NCI-H146 (cell line): Measurements from ENCODE around the gene NR2F1-AS1.

Experiments
- DNase-seq: peaks from one replicate; lab custom pipeline; 2025; lab: John Stamatoyannopoulos, UW

NR2F1-AS1 gene

DNA sequence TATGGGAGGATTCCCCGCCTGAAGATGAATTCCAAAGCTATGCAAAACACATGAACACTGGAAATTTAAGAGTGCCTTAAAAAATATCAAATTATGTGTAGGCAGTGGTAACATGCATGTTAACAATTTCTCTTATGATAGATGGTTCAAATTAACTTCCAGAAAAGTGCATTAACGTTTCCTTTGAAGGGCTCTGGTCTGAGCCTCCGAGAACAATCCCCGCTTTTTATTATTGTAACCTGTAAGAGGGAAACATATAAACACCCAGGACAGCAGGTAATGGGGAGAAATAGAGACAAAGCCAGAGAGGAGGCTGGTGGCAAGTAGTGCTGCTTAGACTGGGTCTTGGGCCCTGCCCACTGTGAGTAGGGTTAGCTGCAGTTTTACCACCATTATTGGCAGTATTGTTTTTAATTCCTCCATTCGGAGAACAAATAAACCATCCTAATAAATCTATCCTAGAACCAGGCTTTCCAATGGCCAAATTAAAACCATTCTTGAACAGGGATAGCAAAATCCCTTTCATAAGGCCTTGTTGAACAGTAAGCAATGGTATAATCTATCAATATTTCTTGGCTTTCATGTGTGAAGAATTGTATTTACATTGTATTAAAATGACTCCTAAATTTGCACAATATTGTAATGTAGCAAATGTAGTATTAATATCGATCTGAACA lies 8.3 kb upstream of the NR2F1-AS1 start:
- no peak for DNase-seq

DNA sequence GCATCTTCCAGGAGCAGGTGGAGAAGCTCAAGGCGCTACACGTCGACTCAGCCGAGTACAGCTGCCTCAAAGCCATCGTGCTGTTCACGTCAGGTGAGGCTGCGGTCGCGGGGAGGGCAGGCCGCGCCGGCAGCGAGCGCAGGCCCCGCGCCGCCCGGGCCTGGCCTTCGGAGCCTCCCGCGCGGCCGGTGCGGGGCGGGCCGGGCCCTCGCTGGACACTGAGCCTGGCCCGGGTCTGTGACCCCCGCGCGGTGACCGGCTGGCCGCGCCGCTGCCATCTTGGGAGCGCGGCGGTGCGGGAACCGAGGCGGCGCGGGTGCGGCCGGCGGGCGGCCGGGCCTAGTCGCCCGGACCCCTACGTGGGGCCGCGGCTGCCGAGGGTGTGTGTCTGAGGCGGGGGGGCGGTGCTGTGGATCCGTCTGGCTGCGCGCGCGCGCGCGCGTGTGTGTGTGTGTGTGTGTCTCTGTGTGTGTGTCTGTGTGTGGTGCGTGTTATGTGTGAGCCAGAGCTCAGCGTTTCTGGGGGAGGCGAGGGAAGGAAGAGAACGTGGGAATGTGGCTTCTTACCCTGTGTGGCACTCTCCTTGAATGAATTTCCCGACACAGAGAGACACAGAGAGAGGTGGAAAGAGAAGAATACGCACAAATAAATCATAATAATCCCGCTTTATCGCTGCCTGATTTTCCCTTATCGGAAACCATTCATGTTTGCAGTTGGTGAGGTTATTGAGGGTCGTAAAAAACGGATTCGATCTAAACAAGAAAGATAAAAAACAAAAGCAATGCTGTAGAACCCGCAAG lies 7.5 kb upstream of the NR2F1-AS1 start:
- DNase-seq: peak; percentile 46

DNA sequence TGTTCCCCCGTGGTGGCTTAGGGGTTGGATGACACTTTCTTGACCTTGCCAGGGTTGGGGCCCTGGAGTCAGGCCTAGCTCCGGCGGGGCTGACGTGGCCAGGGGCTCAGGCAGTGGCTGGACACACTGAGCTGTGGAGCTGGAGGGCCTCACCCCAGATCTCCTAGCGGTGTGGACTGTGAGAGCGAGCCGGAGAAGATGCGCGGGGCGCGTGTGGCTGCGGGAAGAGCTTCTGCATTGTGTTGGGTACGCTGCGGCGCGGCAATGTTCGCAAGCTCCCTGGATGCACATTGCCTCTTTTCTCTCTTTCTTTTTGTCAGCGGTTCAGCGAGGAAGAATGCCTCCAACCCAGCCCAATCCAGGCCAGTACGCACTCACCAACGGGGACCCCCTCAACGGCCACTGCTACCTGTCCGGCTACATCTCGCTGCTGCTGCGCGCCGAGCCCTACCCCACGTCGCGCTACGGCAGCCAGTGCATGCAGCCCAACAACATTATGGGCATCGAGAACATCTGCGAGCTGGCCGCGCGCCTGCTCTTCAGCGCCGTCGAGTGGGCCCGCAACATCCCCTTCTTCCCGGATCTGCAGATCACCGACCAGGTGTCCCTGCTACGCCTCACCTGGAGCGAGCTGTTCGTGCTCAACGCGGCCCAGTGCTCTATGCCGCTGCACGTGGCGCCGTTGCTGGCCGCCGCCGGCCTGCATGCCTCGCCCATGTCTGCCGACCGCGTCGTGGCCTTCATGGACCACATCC lies 6.8 kb upstream of the NR2F1-AS1 start:
- peak; percentile 49 for DNase-seq

DNA sequence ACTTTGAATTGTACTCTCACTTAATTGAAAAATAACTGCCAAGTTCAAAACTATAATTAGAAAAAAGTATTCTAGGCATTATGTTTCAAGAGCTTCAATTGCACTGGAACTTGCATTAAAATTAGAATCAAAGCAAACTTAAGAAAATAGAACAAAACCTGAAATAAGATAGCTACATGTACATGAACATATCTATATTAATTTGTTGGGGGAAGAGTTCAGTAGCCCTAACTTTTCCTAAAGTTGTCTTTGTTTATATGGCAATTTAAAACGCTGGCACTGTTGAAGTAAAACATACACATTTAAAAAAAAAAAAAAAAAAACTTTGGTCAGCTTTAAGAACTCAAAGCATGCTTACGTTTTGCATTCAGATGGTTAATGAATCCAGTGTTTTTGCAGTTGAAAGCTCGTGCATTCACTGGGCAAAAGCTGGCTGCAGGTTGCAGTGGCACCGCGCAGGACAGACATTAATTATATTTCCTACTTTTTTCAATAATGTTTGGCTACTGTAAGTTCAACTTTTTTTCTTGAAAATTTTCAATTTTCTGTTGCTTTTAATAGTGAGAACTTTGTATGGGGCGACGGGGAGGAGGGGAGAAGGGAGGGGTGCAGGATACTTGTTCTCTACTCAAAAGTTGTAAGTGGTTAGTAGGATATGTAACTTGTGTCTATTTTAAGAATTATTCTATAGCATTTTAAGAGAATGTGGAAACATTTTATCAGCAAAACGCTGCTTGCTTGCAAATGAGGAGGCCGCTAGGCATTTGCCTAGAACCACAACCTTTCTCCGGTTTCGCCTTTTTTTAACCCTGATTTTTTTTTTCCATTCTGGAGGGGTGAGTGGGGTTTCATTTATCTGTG lies 5.9 kb upstream of the NR2F1-AS1 start:
- DNase-seq: no peak

DNA sequence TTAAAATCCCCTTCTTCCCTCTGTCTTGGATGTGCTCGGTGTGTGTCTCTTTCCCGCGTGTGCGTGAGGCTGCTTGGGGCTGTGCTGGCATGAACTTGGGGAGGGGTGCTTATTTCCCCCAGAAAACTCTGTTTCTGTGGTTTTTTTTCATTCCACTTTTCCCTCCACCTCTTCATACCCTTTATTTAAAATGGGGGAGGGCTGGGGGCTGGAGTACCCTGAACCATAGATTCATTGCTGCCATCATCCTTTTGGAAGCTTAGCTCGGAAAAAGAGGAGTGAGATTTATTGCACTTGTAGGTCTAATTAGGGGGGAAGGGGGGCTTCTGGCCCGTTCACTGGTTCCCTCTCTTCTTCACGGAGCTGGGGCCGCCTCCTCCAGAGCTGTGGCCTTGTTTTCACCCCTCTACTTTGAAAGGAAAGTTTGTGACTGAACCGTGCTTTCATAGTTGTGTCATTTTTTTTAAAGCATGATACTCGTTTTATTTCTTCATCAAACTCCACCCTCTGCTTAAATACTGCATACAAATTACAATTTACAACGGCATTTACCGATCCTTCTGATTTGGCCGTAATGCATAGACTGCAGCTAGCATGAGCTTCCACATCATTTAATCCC lies 4.9 kb upstream of the NR2F1-AS1 start:
- peak; percentile 73 for DNase-seq

DNA sequence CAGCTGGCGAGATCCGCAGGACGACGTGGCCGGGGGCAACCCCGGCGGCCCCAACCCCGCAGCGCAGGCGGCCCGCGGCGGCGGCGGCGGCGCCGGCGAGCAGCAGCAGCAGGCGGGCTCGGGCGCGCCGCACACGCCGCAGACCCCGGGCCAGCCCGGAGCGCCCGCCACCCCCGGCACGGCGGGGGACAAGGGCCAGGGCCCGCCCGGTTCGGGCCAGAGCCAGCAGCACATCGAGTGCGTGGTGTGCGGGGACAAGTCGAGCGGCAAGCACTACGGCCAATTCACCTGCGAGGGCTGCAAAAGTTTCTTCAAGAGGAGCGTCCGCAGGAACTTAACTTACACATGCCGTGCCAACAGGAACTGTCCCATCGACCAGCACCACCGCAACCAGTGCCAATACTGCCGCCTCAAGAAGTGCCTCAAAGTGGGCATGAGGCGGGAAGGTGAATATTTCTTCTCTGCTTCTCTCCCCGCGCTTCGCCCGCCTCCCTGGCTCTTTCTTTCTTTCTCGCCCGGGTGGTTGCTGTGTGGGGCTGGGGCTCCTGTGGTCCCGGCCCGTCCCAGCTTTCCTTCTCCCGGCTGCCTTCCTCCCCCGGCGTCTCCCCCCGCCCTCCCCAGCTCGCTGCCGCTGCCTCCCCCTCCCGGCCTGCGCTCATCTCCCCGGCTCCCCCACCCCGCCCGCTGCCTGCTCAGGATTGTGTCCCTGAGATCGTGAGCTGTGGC lies 4.2 kb upstream of the NR2F1-AS1 start:
- peak; percentile 45 for DNase-seq

DNA sequence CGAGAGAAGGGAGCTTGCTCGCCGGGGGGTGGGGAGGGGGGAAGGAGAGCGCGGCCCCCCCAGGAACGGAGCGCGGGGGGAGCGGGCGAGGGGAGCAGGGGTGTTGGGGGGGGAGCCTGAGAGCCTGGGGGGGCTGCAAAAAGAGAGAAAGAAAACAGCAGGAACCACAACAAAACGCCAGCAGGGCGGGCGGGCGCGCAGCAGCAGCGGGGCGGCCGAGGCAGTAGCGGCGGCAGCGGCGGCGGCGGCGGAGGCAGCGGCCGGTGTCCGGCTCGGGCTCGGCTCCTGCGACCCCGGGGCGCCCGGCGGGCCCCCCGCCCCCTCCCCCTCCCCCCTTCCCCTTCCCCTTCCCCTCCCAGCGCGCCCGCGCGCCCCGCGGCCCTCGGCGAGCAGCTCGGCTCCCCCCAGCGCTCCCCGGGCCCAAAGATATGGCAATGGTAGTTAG lies 3.6 kb upstream of the NR2F1-AS1 start:
- peak; percentile 60 for DNase-seq

DNA sequence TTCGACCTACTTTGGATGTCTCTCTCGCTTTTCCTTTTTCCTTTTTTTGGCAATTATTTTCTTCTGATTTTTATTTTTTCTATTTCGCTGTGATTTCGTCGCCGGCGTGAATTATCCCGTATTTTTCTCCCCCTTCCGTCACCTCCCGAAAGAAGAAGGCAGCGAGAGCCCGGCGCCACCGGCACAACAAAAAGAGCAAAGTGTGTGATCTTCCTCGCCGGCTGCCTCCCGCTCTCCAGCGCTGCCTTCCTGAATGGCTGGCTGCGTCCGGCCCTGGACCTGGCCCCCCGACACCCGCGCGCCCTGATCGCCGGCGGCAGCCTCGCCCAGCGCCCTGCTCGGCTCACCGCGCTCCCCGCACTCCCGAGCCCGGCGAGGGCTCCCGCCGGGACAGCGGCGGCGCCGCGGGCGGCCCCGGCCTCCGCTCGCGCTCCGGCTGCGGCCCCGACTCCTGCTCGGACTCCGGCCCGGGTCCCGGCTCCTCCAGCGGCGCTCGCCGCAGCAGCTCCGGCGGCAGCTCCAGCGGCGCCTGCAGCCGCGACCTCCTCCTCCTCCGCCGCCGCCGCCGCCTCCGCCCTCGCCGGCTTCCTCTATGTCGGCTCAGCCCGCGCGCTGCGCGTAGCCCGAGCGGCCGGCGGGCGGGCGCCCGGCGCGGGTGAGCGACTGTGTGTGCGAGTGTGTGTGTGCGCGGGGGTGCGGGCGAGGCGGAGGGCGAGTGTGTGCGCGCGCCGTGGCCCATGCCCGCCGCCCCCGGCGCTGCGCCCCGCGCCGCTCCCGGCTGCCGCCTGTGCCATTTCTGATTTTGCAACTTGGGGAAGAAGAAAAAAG lies 3.0 kb upstream of the NR2F1-AS1 start:
- DNase-seq: peak; percentile 60

DNA sequence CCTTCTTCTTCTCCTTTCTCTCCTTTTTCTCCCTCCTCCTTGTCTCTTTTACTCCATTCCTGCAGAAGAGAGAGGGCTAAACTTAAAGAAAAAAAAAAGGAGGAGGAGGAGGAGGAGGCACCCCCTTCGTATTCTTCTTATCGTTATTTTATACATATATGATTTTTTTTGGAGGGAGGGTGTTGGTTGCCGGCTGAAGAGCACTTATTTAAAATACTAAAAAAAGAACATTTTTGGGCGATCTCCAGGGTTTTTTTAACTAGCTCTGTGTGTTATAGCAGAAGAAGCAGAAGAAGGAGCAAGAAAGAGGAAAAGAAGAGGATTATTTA lies 2.4 kb upstream of the NR2F1-AS1 start:
- peak; percentile 59 for DNase-seq

DNA sequence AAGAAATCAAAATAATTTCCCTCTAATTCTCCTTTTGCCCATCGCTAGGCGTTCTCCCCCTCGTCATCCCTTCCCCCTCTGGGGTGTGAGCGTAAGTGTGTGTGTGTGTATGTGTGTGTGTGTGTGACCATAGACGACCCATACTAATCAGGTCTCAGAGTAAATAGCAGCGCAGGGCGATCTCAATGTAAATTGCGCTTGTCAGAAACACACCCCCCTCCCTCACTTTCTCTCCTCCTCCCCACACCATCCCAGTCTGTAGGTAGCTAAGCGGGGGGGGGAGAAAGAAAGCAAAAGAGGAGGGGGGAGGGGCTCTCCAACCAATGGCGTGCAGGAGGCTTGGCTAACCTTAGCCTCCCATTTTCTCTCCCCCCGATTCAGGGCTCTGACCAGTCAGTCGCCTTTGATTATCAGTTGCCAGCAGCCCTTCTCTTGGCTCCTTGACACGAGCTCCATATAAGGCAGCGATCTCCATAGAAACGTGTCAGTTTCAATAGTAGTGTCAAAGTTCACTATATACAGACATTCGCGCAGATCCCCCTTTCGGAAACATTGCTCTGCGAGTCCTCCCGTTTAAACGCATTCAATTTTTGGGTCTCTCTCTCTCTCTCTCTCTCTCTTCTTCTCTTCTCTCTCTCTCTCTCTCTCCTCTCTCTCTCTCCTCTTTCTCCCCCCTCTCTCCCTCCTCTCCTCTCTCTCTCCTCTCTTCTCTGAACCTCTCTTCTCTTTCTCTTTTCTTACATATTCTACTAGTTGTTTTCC lies 1.8 kb upstream of the NR2F1-AS1 start, which contains the start of gene NR2F1:
TSS of gene NR2F1 (plus strand) at position 546 of the 762 bp plus-strand sequence. CDS start 1,802 bp downstream, outside the sequence.
- DNase-seq: peak; percentile 99

DNA sequence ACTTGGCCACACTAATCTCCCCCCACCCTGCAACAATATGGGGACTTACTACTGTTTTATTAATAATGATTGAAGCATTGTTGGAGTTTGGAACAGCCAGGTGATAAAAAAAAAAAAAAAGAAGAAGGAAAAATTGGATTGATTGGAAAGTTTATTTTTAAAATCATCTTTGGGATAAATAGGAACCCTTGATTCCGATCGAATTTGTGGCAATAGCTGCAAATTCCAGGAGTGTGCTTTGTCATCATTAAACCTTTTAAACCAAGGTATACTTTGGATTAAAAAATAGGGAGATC lies 1.1 kb upstream of the NR2F1-AS1 start:
- no peak for DNase-seq

DNA sequence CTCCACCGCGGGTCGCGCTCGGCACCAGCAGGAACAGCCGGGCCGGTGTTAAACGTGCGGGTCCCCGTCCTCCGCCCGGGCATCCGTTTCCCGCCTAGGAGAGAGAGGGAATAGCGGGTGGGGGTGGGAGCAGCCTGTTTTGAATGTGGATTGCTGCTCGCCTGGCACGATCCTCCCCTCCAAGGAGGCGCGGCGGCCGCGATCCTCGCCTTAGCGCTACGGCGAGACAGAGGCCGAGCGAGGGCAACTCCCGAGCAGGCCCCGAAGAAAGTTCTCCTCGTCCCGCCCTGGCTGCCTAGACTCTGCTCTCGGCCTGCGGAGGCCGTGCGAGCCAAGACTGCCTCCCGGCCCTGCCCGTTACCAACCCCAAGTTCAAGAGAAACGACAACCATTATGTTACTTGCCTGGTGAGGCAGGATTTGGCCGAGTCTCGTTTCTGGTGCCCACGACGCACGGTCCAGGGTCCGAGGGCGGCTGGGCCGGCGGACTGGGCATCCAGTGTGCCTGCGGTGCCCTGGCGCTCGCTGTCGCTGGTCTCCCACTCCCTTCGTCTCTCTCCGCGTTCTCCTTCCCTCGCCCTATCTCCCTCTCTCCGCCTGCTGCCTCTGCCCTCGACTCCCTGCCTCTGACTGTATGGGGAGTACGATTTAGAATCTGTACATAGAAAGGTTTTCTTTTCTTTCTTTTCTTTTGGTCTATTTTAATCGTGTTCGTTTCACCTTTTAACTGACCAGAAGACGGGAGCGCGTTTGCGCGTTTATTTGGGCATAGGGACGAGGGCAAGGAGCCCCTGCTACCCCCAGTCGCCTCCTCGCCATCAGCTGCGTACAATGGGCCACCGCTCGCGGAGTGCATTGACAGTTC lies 724 bp downstream of the NR2F1-AS1 start:
- DNase-seq: peak; percentile 43

DNA sequence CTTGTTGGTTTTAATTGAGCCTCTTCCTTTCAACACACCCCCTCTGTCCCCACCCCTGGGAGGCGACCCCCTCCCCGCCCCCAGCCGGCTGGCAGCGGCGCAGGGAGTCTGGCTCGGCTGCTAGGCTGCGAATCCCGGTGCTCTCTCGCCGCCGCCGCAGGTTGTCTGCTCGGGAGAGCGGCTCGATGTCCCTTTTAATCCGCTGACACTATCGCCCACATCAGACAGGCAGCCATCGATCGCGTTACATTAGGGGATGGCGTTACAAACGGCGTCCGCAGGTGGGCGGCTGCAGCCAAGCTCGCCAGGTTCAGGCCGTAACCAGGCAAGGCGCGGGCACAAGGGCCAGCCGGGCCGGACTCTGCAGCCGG lies 1.3 kb downstream of the NR2F1-AS1 start:
- peak; percentile 63 for DNase-seq

DNA sequence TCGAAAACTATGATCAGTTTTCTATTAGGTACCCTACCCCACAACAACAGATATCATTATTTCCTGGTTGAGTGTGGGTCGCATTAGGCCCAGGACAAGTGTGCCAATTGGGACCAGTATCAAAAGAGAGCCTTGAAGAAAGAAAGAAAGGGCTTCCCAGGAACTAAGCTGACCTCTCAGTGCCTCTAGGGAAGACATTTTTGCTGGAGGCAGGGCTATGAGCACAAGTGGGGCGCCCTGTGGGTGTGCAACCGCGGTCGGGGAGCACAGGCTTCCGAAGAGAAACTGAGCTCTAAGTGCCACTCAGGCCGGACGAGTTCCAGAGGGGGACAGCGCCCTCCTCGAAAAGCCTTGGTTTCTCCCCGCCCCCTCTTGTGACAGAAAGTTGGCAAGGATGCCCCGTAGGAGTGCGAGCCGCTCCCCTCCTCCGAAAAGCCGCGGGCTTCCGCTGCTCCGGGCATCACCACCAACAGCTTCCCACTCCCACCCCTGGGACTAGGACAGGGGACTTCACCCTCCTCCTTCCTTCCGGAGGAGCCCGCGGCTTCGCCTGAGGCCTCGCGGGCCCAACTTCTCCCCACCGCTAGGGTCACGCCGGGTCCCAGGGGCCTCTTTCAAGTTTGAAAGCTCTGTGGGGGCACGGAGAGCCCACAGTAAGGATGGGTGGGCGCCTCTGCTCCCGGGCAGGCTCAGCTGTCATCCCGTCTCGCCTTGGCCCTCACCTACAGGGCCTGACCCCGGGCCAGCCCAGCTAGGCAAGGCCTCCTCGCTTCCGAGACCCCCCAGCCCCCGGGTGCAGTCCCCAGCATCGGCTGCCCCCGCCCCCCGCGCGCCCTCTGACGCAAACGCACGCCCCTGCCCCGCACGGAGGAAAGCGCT lies 2.0 kb downstream of the NR2F1-AS1 start:
- DNase-seq: peak; percentile 47

DNA sequence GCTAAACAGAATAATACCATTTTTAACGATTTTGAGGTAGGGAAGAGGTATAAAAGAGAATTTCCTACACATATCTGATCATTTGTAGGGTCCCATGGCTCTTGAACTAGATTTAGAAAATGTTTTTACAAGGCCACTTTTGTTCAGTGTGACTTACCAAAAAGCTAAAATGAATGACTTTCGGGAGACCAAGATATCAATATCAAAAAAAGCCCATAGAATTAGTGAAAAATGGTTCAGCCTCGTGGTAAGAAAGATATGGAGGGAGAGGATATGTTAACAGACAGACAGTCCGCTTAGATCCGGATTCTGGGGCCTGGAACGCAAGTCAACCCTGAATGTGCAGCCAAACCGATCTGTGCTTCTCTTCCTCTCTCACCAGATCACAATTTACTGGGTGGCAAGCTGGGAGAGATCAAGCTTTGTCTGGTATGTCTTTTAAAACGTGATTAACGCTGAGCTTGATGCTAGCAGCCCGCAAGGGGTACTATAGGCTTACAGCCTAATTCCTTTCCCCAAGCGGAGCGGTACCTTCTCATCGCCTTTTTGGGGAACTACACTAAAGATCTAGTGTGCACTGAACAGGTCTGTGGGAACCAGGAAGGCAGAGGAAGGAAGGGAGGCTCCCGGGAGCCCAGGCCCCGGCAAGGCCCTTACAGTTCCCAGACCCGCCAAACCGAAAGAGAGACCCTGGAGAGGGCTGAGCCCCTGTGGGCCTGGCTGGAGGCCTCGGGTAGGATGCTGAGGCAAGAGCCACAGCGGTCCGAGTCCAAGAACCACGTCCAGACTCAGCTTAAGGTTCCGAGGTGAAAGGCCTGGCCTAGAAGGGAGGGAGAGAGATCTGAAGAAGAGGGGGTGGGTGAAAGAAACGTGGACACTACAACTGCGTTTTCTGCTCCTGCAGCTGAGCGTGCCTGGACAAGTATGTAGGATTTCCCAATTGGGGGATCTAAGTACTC lies 2.9 kb downstream of the NR2F1-AS1 start:
- DNase-seq: no peak
